ENCODE results near the gene BCL10.

DNA sequence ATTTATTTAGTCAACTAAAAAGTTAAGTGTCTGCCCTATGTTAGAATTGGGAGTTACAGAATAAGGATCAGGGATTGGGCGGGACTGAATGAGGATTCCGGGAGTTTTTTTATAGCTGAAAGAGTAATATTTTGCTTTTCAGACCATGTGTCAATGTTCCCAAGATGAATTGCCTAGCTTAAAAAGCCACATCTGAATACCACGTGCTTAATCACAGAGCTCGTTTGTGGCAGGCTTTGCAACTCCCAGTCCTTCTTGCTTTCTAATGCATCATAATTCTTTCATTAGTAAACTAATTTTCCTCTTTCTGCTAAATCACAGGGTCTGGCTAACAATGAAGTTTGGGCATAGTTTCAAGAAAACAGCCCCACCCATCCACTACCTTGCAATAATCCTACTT, 4.2 kb upstream of the BCL10 start:
- TF ChIP-seq POLR2A (IDR thresholded peaks at IDR 0.05), result no peak
- TF ChIP-seq, protein P1, sequence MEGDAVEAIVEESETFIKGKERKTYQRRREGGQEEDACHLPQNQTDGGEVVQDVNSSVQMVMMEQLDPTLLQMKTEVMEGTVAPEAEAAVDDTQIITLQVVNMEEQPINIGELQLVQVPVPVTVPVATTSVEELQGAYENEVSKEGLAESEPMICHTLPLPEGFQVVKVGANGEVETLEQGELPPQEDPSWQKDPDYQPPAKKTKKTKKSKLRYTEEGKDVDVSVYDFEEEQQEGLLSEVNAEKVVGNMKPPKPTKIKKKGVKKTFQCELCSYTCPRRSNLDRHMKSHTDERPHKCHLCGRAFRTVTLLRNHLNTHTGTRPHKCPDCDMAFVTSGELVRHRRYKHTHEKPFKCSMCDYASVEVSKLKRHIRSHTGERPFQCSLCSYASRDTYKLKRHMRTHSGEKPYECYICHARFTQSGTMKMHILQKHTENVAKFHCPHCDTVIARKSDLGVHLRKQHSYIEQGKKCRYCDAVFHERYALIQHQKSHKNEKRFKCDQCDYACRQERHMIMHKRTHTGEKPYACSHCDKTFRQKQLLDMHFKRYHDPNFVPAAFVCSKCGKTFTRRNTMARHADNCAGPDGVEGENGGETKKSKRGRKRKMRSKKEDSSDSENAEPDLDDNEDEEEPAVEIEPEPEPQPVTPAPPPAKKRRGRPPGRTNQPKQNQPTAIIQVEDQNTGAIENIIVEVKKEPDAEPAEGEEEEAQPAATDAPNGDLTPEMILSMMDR (IDR thresholded peaks at IDR 0.05), result no peak

Measured in lower leg skin (tissue), 3 donors.